Endodermal cell (in vitro differentiated cells): ENCODE results near the gene SPANXA2. TPM values are rescaled to one million over a fixed set of nuclear protein-coding genes. Genes with fewer than 3 reads are reported as not detected.
"Not testable (repeated sequence)": the region's sequence is repeated elsewhere in the genome, so short reads cannot be mapped to it uniquely, and the experiment has no call there.

Experiments
- DNase-seq: peaks from one replicate; pipeline ENCODE4 v3.0.0-alpha.2; 2017
- H3K27ac ChIP-seq: 2 replicates; pipeline ENCODE4 v1.5.1; 2013; ENCODE audit warnings: mild to moderate bottlenecking, low read depth, low read length, moderate library complexity
- H3K27me3 ChIP-seq: 2 replicates; pipeline ENCODE4 v1.6.1; 2013; ENCODE audit warnings: mild to moderate bottlenecking, low read length, moderate library complexity; ENCODE audit not compliant: insufficient read depth, control insufficient read depth, poor library complexity, severe bottlenecking
- H3K36me3 ChIP-seq: 2 replicates; pipeline ENCODE4 v1.7.0; 2013; ENCODE audit warnings: mild to moderate bottlenecking, low read length, moderate library complexity; ENCODE audit not compliant: control insufficient read depth, insufficient read depth
- H3K4me1 ChIP-seq: one replicate; pipeline ENCODE4 v1.7.0; 2013; ENCODE audit warnings: low read length; ENCODE audit not compliant: control insufficient read depth, insufficient read depth
- H3K4me3 ChIP-seq: 2 replicates; pipeline ENCODE4 v1.5.1; 2013; ENCODE audit warnings: mild to moderate bottlenecking, low read length, moderate library complexity
- H3K9ac ChIP-seq: 2 replicates; pipeline ENCODE4 v1.6.1; 2013; ENCODE audit warnings: mild to moderate bottlenecking, low read length, moderate library complexity; ENCODE audit not compliant: poor library complexity, severe bottlenecking; ENCODE audit errors: extremely low read depth
- H3K9me3 ChIP-seq: 2 replicates; pipeline ENCODE4 v1.6.1; 2013; ENCODE audit warnings: mild to moderate bottlenecking, low read length, moderate library complexity; ENCODE audit not compliant: control insufficient read depth
- H3K27ac Mint-ChIP-seq: 2 replicates; pipeline ENCODE4 v1.8.0; 2020; ENCODE audit warnings: mixed read lengths
- H3K27me3 Mint-ChIP-seq: 2 replicates; pipeline ENCODE4 v1.8.0; 2021; ENCODE audit warnings: mild to moderate bottlenecking, mixed read lengths; ENCODE audit not compliant: insufficient read depth
- H3K36me3 Mint-ChIP-seq: 2 replicates; pipeline ENCODE4 v1.8.0; 2020; ENCODE audit warnings: low read depth, mixed read lengths
- H3K4me1 Mint-ChIP-seq: 2 replicates; pipeline ENCODE4 v1.8.0; 2020; ENCODE audit warnings: mixed read lengths
- H3K4me3 Mint-ChIP-seq: 2 replicates; pipeline ENCODE4 v1.8.0; 2020; ENCODE audit warnings: mild to moderate bottlenecking, moderate library complexity, mixed read lengths
- H3K9me3 Mint-ChIP-seq: 2 replicates; pipeline ENCODE4 v1.8.0; 2020; ENCODE audit warnings: mild to moderate bottlenecking, mixed read lengths
- CTCF ChIP-seq: fragments of 200-600 bp; sonication (generic); conservative IDR thresholded peaks from 2 replicates; pipeline ENCODE4 v1.5.0; 2021; ENCODE audit warnings: antibody characterized with exemption, mild to moderate bottlenecking
- WGBS, 2 experiments: methylation state at CpG; one replicate each; pipeline versions ENCODE4 v1.1.5 to v1.1.7; 2013; ENCODE audit warnings: missing lambda C conversion rate in 2 of 2, mixed read lengths in 1 of 2; ENCODE audit not compliant: insufficient coverage in 1 of 2, insufficient read length in 1 of 2; 5-methylcytosine and 5-hydroxymethylcytosine counted together
- long read RNA-seq, 4 experiments: library from polyadenylated mRNA in 2 of 4; library from RNA in 1 of 4; library from capped mRNA in 1 of 4; stranded (forward) in 3 of 4; unstranded in 1 of 4; transcript quantifications; one replicate each; pipeline ENCODE4 v2.0.0, GENCODE V29; 2020 to 2021; ENCODE audit warnings: inconsistent platforms in 1 of 4
- polyA plus RNA-seq, 2 experiments: library from polyadenylated mRNA; stranded (reverse); fragments of 50-300 nt; gene quantifications; one replicate each; pipeline ENCODE4 v1.2.3, GENCODE V29; 2013
- total RNA-seq, 2 donors: library from RNA; stranded (reverse); fragmentation: NEBNext Ultra II Directional in 1 of 2; extraction: Animal tissue kit (Norgen Biotek cat#: 25700) in 1 of 2; gene quantifications; 2 replicates in 1 of 2; 3 replicates in 1 of 2; pipeline ENCODE4 v1.2.1, GENCODE V29; 2021

Gene SPANXA2
- not detected for total RNA-seq
- polyA plus RNA-seq (2013, experiment 1 of 2) = not detected
- not detected for polyA plus RNA-seq (2013, experiment 2 of 2)
- long read RNA-seq, experiment 1 = 0 reads
- long read RNA-seq, experiment 2 = 0 reads
- long read RNA-seq, experiment 3 = 0 reads
- long read RNA-seq, experiment 4 = 0 reads

GRCh38 chrX:141589408-141589807, at the start of gene SPANXA2:
SPANXA2 (plus strand) TSS chrX:141589708; CDS start chrX:141589768, 60 bp downstream.
- not testable (repeated sequence) for DNase-seq, H3K27me3 Mint-ChIP-seq, H3K4me3 Mint-ChIP-seq, H3K9ac ChIP-seq, H3K36me3 ChIP-seq, H3K4me1 ChIP-seq, H3K27me3 ChIP-seq, H3K4me3 ChIP-seq, H3K27ac Mint-ChIP-seq, H3K9me3 ChIP-seq, H3K36me3 Mint-ChIP-seq, H3K9me3 Mint-ChIP-seq, H3K27ac ChIP-seq, H3K4me1 Mint-ChIP-seq
- WGBS, 2 experiments = no CpG with 5 or more reads among the region's 10 CpGs

GRCh38 chrX:141542551-141542950, 47.0 kb upstream of the SPANXA2 start:
- DNase-seq, H3K4me3 ChIP-seq, H3K36me3 ChIP-seq, H3K27me3 ChIP-seq, H3K36me3 Mint-ChIP-seq, H3K27ac Mint-ChIP-seq, H3K4me1 Mint-ChIP-seq, H3K4me3 Mint-ChIP-seq, H3K9me3 Mint-ChIP-seq, H3K27ac ChIP-seq, H3K9ac ChIP-seq, H3K9me3 ChIP-seq, H3K27me3 Mint-ChIP-seq, H3K4me1 ChIP-seq: not testable (repeated sequence)
- WGBS, 2 experiments = no CpG with 5 or more reads among the region's 16 CpGs

GRCh38 chrX:141584638-141585037, 4.9 kb upstream of the SPANXA2 start, which contains the start of gene SPANXA1:
SPANXA1 (minus strand) TSS chrX:141584738; CDS start chrX:141584678, 60 bp downstream.
- no CpG with 5 or more reads among the region's 10 CpGs for WGBS, 2 experiments
- not testable (repeated sequence) for H3K27me3 ChIP-seq, H3K4me1 Mint-ChIP-seq, H3K27me3 Mint-ChIP-seq, H3K4me3 ChIP-seq, H3K36me3 Mint-ChIP-seq, H3K9me3 Mint-ChIP-seq, DNase-seq, H3K9me3 ChIP-seq, H3K4me1 ChIP-seq, H3K9ac ChIP-seq, H3K27ac Mint-ChIP-seq, H3K4me3 Mint-ChIP-seq, H3K27ac ChIP-seq, H3K36me3 ChIP-seq

GRCh38 chrX:141609111-141609510, 19.6 kb downstream of the SPANXA2 start:
- H3K4me1 Mint-ChIP-seq = no peaks in the 10 kb centered on the region
- DNase-seq = no peak
- H3K4me1 ChIP-seq = no peaks in the 10 kb centered on the region
- no peak overlapping the region for H3K27ac ChIP-seq
- 94% methylated on average over 1 of the region's 1 CpG; no CpG with 5 or more reads in 1 of the 2 experiments for WGBS, 2 experiments
- no peak overlapping the region for H3K9ac ChIP-seq
- H3K4me3 ChIP-seq = no peak overlapping the region
- TF ChIP-seq CTCF = no peak
- no peaks in the 10 kb centered on the region for H3K36me3 ChIP-seq
- H3K9me3 ChIP-seq = no peaks in the 10 kb centered on the region
- H3K9me3 Mint-ChIP-seq = peaks cover 37% of the 10 kb centered on the region
- H3K36me3 Mint-ChIP-seq = no peaks in the 10 kb centered on the region
- H3K27ac Mint-ChIP-seq = no peak overlapping the region
- H3K27me3 Mint-ChIP-seq = no peaks in the 10 kb centered on the region
- no peak overlapping the region for H3K4me3 Mint-ChIP-seq
- no peaks in the 10 kb centered on the region for H3K27me3 ChIP-seq
